HG02571 (cell line): ENCODE data around the gene FAM209B.
"Not testable (repeated sequence)": the region's sequence is repeated elsewhere in the genome, so short reads cannot be mapped to it uniquely, and the experiment has no call there.

Experiments
- ATAC-seq: cut with Tn5 transposase; IDR thresholded peaks from one replicate; pipeline ENCODE4 v1.9.1; 2021; ENCODE audit warnings: mild to moderate bottlenecking, moderate library complexity; ENCODE audit not compliant: unreplicated experiment

Gene FAM209B, protein sequence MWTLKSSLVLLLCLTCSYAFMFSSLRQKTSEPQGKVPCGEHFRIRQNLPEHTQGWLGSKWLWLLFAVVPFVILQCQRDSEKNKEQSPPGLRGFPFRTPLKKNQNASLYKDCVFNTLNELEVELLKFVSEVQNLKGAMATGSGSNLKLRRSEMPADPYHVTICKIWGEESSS

DNA sequence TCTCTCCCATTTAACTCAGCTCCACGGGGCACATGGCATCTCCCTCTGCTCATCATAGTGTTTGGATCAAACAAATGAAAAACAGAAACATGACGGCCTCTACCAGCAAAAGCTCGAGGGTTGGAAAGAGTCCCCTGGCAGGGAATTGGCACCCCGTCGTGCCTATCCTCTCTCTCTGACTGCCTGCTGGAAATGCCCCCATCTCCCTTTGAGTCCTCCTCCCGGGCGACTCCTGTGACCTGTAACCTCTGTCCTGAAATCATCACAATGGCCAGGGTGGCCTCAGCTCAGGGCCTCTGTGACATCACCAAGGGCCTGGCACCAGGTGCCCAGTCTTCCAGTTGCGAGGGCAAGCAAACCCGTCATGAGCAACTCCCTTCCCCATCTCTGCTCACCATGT, at the start of gene FAM209B:
FAM209B (plus strand) TSS at position 301 of the 400 bp plus-strand sequence; CDS start at position 397, 96 bp downstream.
- not testable (repeated sequence) for ATAC-seq

DNA sequence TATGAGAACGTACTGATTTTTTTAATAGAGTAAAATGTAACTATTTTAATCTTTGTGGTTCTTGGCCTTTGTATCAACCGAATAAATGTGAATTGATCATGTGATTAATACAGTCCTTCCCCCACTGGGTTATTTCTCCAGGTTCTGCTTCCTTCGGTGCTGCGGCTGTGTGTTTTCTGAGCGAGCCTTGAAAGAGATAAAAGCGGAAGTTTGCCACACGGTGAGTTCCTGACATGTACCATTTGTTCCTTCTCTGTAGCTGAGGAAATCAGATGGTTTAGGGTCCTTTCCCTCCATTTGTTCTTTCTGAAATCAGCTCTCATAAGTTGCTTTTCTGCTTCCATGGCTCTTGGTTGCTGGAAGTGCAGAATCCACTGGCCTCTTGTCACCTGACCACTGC, 49.1 kb upstream of the FAM209B start:
- no peak for ATAC-seq

DNA sequence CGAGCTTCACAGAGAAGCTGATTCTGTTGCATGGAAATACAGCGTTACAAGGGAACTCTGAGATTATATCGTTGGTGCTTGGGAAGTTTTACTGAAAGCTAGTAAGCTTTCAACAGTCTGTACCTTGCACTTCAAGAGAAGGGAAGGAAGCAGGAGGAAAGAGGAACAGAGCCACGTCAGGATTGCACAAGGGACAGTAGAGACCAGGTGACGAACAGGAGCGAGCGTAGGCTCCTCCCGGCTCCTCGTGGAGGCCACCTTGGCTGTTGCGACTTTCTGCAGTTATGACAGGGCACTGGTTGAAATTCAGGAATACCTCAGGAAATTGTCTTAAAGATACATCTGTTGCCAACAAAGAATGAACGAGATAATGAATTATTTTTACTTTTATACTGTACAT, 45.8 kb upstream of the FAM209B start:
- ATAC-seq: no peak

DNA sequence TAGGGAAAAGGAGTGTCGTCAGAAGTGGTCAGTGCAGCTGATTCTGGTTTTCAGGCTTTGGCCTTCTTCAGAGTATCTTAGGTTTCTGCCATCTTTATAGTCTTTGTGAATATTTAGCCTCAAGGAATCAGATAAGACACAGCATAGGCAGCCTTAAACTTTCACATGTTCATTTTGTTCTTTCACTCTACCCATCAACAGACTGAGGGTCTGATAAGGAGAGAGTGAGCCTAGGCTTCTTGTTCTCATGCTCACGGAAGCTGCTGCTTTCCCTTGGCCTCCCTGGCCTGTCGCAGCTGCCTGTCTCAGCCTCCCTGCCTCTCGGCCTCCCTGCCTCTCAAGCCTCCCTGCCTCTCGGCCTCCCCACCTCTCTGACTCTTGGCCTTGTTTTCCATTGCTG, 44.5 kb upstream of the FAM209B start:
- ATAC-seq: no peak

DNA sequence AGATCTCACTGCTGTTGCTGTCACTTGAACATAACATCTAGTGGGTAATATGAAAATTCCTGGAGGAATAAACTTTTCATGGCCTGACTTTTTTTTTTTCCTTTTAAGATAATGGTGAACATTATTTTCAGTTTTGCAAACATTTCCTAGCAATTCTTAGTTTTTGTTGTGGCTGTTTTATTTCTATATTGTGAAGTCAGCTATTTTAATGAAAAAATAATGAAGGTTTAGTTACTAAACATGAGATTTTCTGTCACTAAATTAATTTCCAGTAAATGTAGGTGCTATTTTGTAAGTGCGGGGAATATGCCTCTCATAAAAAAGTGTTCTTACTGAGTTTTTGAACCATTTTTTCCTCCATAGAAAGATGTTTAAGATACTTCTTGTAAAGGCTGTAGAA, 31.9 kb upstream of the FAM209B start:
- no peak for ATAC-seq

DNA sequence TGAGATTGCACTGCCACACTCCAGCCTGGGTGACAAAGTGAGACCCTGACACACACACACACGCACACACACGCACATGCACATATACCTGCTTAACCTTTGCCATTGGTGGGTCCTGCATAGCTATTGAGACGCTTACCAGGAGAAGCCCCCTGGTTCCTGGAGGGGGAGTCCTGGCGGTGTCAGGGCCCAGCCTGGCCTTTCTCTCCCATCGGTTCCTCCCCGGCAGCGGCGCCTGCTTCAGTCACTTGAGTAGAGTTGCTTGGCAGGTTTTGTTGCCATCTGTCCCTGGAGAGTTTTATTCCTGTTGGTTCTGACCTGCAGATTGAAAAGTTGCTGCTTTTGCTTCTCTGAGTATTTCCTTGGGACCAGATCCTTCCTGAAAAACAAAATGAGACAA, 29.1 kb upstream of the FAM209B start:
- no peak for ATAC-seq

DNA sequence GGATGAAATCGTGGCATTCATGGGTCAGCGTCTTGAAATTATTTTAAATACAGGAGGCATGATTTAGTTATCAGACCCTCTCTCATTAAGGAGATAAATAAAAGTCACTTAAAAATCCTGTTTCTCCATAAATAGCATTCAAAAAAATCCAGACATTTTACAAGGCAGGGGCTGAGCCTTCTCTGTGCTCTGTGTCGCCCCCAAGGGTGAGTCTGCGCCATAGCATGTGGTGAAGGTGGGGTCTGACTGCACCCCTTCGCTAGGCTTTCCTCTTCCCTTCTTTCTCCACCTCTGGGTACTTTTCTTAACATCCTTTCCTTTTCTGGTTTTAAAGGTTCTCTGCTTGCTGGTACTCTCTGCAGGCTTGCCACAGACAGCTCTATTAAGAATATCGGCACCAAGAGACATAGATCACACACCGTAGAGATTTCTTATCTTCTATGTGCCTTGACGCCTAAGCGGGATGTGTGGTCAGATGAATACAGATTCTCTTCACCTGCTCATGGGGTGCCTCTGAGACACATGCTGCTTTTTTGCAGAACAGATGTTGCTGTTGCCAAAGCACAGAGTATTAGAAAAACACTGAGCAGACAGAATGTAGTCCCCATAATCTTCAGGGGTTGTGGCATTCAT, 28.6 kb upstream of the FAM209B start:
- no peak for ATAC-seq

DNA sequence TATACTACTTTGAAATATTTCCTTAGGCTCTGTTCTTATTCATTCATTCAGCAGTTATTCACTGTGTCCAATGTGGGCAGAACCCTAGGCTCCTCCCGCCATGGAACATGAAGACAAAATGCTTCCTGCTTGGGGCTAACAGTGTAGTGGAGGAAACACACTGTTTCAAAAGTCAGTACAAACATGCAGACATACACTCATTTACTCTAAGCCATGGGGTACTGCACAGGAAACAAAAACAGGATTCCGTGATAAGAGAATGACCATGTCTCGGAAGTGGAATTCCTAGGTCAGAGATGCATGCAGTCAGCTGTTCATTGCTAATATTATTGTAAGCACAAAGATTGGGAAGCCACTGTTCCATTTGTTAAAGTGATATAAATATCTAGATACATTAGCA, 26.9 kb upstream of the FAM209B start:
- ATAC-seq: no peak

DNA sequence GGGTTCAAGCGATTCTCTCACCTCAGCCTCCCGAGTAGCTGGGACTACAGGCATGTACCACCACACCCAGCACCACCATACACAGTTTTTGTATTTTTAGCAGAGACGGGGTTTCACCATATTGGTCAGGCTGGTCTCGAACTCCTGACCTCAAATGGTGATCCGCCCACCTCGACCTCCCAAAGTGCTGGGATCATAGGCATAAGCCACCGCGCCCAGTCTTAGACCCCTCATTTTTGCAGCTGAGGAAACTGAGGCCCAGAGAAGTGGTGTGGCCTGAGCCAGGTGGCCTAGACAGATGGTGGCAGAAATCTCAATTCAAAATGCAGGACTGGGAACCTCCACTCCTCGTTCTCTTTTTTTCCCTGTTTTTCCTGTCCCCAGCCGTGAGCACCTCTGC, 21.1 kb upstream of the FAM209B start:
- ATAC-seq: no peak

DNA sequence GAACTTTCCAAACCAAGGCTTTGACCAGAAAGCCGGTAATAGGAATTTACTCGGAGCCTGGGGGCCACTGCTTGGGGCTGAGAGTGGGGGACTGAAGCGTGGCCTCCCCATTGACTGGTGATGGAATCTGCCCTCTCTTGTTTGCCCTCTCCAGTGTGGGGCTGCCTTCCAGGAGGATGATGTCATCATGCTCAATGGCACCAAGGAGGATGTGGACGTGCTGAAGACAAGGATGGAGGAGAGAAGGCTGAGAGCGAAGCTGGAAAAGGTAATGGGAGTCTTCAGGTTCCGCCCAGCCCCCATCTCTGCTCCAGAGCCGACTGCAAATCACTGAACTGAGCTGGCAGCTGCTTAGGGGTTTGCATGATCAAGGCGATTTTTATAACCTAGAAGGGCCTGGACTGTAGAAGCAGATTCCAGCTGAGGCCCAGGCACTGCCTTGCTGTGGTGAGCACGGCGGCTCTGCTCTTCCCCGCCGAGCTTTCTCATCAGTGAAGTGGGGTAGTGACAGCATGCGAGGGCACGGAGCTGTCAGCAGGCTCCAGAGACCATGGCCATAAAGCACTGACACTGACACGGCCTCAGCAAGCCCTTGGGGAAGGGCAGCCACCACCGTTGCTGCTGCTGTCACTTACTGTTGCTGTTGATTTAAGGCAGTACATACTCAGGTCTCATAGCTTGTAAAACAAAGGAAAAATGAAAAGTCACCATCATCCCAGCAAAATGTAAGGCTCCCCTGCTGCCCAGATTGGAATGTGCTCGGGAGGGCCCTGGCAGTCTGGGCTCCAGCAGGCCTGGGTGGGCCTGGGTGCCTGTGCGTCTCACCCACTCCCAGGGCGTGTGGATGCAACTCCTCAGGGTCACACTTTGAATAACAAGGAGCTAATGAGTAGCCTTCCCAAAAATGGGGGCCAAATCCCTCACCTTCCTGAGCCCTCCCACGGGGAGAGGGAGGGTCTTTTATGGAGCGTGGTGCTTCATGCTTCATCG, 19.6 kb upstream of the FAM209B start:
- ATAC-seq: no peak

DNA sequence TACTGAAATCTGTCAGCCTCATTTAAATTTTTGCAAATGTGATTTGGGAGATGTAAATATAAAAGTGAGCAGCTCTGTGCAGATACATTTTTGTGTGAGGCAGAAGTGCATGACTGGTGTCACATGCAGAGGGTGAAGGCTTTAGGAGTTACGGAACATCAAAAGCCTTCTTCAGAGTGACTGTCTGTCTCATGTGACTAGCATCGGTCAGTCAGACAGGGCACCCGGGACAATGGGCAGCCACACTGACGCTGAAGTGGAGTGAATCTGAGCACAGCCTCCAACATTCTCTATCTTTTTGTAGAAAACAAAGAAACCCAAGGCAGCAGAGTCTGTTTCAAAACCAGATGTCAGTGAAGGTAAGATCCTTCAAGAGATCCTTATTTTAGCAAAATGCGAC, 16.4 kb upstream of the FAM209B start:
- ATAC-seq: no peak

DNA sequence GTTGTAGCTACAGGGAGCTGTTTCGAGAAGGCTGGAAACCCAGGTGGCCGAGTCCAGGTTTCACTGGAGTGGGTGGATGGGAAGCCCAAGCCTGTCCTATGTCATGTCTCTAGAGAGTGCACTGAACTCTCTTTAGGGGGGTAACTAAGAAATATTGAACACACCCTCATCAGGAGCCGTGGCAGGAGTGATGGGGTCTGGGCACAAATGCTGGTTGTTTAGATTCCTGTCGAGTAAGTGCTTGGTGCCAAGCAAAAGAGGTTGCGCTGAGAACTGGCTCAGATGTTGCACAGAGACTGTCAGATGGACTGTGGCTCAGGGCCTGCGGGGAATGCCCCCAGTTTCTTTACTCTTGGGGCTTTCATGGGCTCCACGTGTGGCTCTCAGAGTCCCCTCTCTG, 15.8 kb upstream of the FAM209B start:
- no peak for ATAC-seq

DNA sequence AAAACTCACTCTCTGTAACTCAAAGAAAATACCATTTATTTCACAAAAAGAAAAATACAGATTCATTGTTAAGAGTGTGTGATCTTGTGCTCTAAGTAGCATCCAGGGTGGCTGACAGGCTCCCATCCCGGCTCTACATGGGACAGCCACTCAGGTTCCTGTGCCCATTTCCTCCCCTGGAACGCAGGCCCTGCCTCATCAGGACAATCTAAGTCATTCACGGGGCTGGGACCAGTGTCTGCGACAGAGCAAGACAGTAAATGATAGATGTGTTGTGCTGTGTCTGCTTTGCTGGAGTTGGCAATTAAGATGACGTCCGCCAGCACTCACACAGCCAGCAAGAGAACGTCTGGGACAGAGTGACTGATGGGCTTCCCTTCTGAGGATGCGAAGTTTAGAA, 15.4 kb upstream of the FAM209B start:
- no peak for ATAC-seq

DNA sequence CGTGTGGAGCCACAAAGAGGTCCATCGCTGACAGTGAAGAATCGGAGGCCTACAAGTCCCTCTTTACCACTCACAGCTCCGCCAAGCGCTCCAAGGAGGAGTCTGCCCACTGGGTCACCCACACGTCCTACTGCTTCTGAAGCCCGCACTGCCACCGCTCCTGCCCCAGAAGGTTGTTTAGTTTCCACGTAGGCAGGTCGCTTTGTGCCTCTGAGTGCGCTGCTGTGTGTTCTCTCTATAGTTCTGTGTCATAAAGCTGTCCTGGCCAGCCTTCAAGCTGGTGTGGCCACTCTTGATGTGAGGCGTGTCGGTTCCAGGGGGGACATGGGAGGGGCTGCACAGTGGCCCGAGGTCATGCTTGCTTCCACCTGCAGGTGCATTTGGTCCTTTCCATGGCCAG, 14.9 kb upstream of the FAM209B start:
- ATAC-seq: no peak

DNA sequence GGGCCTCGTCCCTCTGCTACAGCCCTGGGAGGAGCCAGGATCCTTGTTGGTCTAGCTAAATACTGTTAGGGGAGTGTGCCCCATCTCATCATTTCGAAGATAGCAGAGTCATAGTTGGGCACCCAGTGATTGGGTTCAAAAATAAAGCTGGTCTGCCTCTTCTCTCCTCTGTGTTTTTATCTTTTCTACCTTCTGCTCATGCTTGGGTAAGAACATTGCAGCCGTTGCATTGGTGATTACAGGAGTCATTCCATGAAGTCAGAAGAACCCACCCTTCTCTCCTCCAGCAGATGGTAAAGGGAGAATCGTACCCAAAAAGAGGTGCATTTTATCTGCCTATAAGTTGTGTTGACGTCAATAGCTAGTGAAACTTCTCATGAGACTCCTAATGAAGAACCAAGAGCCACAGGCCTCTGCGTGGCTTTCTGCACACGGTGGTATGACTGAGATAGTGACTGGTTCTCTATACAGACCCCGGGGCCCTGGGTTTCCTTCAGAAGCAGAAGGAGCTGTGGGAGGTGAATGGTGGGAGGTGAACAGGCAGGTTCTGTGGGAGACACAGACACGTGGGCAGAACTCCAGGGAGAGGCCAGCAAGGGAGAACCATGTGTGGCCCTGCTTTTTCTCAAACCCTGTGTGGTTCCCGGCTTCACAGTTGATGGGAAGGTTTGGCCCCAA, 14.2 kb upstream of the FAM209B start:
- ATAC-seq: no peak

DNA sequence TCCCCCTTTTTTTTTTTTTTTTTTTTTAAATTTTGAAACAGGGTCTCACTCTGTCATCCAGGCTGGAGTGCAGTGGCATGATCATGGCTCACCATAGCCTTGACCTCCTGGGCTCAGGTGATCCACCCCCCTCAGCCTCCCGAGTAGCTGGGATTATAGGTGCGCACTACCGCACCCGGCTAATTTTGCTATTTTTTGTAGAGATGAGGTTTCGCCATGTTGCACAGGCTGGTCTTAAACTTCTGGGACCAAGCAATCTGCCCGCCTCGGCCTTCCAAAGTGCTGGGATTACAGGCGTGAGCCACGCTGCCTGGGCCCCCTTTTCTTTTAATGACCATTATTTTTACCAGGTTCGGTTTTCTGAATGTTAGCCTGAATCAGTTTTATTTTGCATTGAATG, 13.5 kb upstream of the FAM209B start:
- no peak for ATAC-seq

DNA sequence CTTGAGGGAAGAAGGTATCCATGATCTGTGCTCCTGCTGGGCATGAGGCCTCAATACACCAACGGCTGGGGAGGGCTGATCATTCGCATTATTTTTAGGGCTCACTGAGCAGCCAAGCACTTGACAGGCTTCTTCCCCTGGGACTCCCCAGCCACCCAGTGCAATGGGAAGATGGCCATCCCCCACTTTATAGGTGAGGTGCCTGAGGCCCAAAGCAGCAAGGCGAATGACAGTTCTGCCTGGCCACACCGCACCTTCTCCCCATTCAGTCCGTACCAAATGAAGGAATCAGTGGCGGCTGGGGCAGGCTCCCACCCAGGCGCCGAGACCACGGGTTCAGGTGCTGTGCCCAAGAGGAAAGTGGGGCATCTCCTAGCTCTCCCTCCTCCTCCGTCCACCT, 12.9 kb upstream of the FAM209B start:
- no peak for ATAC-seq

DNA sequence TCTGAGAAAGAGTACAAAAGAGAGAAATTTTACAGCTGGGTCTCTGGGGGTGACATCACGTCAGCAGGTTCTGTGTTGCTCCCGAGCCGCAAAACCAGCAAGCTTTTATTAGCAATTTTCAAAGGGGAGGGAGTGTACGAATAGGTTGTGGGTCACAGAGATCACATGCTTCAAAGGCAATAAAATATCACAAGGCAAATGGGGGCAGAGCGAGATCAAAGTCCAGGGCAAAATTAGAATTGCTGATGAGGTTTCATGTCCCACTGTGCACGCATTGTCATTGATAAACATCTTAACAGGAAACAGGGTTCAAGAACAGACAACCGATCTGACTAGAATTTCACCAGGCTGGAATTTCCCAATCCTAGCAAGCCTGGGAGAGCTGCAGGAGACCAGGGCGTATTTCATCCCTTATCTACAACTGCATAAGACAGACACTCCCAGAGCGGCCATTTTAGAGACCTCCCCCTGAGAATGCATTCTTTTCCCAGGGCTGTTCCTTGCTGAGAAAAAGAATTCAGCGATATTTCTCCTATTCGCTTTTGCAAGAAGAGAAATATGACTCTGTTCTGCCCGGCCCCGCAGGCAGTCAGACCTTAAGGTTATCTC, 12.2 kb upstream of the FAM209B start:
- not testable (repeated sequence) for ATAC-seq

DNA sequence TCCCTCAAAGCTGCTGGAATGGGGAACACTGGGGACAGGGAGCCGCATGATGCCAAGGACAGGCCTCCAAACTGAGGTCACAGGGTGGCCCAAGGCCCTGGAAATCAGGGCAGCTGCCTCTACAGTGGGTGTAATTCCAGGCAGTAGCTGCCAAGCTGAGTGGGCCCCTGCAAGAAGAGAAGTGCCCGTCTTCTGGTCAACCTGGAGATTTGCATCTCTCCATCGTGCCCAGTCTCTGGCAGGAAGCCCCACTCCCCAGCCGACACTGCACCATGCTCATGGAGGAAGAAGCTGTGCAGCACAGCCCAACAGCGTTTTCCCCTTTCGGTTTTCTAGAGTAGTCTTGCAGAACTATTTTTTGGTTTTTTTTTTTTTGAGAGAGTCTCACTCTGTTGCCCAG, 10.7 kb upstream of the FAM209B start:
- ATAC-seq: no peak

DNA sequence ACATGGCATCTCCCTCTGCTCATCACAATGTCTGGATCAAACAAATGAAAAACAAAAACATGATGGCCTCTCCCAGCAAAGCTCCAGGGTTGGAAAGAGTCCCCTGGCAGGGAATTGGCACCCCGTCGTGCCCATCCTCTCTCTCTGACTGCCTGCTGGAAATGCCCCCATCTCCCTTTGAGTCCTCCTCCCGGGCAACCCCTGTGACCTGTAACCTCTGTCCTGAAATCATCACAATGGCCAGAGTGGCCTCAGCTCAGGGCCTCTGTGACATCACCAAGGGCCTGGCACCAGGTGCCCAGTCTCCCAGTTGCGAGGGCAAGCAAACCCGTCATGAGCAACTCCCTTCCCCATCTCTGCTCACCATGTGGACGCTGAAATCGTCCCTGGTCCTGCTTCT, 8.6 kb upstream of the FAM209B start, which contains the start of gene FAM209A:
FAM209A (plus strand) TSS at position 301 of the 400 bp plus-strand sequence; CDS start at position 366, 65 bp downstream.
- ATAC-seq: not testable (repeated sequence)

DNA sequence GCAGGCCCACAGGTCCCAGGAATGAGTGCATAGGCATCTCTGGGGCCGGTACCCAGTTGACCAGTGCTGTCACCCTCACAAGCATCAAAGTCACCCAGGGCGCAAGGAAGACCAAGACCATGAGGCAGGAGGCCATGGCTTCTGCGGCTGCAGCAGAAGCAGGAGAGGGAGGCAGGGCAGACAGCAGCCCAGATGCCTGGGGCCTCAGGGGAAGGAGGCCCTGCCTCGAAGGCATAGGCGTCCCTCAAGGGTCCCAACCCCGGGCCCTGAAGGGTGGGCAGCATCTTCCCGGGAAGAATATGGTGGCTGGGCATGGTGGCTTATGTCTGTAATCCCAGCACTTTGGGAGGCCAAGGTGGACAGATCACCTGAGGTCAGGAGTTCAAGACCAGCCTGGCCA, 5.5 kb upstream of the FAM209B start:
- no peak for ATAC-seq
